HFFc6 (cell line): Measurements from ENCODE around the gene SPOCK1. TPM values are rescaled to one million over a fixed set of nuclear protein-coding genes. Genes with fewer than 3 reads are reported as not detected.

ENCODE experiments used
- DNase-seq: peaks from one replicate; pipeline ENCODE4 v3.0.0-alpha.2; 2018
- H3K27ac Mint-ChIP-seq: 2 replicates; pipeline ENCODE4 v1.8.0; 2020; ENCODE audit warnings: mild to moderate bottlenecking, mixed read lengths
- H3K27me3 Mint-ChIP-seq: 2 replicates; pipeline ENCODE4 v1.8.0; 2021; ENCODE audit warnings: mild to moderate bottlenecking, moderate library complexity, mixed read lengths; ENCODE audit not compliant: insufficient read depth
- H3K36me3 Mint-ChIP-seq: 2 replicates; pipeline ENCODE4 v1.8.0; 2021; ENCODE audit warnings: low read depth, mixed read lengths
- H3K4me1 Mint-ChIP-seq: 2 replicates; pipeline ENCODE4 v1.8.0; 2020; ENCODE audit warnings: low read depth, mixed read lengths
- H3K4me3 Mint-ChIP-seq: 2 replicates; pipeline ENCODE4 v1.8.0; 2020; ENCODE audit warnings: mild to moderate bottlenecking, moderate library complexity, mixed read lengths
- H3K9me3 Mint-ChIP-seq: 2 replicates; pipeline ENCODE4 v1.8.0; 2020; ENCODE audit warnings: mild to moderate bottlenecking, mixed read lengths
- CTCF ChIP-seq: fragments of 200-600 bp; sonication (generic); IDR thresholded peaks from 2 replicates; pipeline ENCODE4 v1.5.0; 2021; ENCODE audit warnings: antibody characterized with exemption, mild to moderate bottlenecking
- total RNA-seq, 6 experiments: library from RNA; stranded (reverse); fragmentation: NEBNext Ultra II Directional; extraction: Animal tissue kit (Norgen Biotek cat#: 25700); gene quantifications; 2 replicates in 1 of 6; 3 replicates in 5 of 6; pipeline ENCODE4 v1.2.3, GENCODE V29; 2021

SPOCK1 gene
- total RNA-seq, 6 experiments from 2014 or later, result 111 to 170 (median 125) TPM

GRCh38 chr5:137442660-137443059 is 56.5 kb downstream of the SPOCK1 start:
- Mint-ChIP-seq H3K36me3 (no peaks in the 10 kb centered on the region), H3K4me3 (no peak overlapping the region), H3K27me3 (no peaks in the 10 kb centered on the region), H3K27ac (no peak overlapping the region), H3K4me1 (no peaks in the 10 kb centered on the region), H3K9me3 (no peaks in the 10 kb centered on the region)
- TF ChIP-seq CTCF, result no peak
- DNase-seq, result no peak

- H3K9me3 Mint-ChIP-seq, result no peaks in the 10 kb centered on the region
- H3K4me1 Mint-ChIP-seq, result peaks cover 3% of the 10 kb centered on the region; the same call in 1 of the 2 replicates
- H3K36me3 Mint-ChIP-seq, result no peaks in the 10 kb centered on the region
- no peaks in the 10 kb centered on the region for H3K27me3 Mint-ChIP-seq
- no peak for DNase-seq
- H3K27ac Mint-ChIP-seq, result no peak overlapping the region
- TF ChIP-seq CTCF, result no peak
- no peak overlapping the region for H3K4me3 Mint-ChIP-seq
Measured at GRCh38 chr5:137441476-137441875, 57.6 kb downstream of the SPOCK1 start.

DNA sequence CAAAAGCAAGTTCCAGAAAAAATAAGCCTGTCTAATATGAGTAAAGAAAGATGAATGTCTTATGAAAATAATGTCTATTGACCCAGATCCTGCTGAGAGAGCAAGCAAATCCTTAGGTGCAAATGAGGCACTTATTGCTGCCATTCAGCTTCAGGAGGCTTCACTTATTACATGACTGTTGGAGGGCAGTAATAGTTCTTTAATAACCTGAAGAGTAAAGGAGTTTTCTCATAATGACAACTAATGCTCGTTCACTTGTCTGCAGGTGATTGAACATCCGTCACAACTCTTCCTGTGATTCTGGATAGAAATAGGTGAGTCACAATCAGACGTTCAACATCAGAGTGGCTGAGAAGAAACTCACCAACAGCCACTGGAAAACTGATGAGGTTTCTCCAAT is 58.3 kb downstream of the SPOCK1 start:
- Mint-ChIP-seq H3K4me3 (no peak overlapping the region), H3K36me3 (no peaks in the 10 kb centered on the region), H3K27me3 (no peaks in the 10 kb centered on the region), H3K9me3 (no peaks in the 10 kb centered on the region), H3K4me1 (peaks cover 6% of the 10 kb centered on the region; the same call in 1 of the 2 replicates), H3K27ac (no peak overlapping the region)
- TF ChIP-seq CTCF, result no peak
- no peak for DNase-seq

GRCh38 chr5:137439645-137440044 is 59.5 kb downstream of the SPOCK1 start:
- Mint-ChIP-seq H3K4me1 (peaks cover 6% of the 10 kb centered on the region; the same call in 1 of the 2 replicates), H3K27ac (no peak overlapping the region), H3K36me3 (no peaks in the 10 kb centered on the region), H3K27me3 (no peaks in the 10 kb centered on the region), H3K9me3 (no peaks in the 10 kb centered on the region), H3K4me3 (no peak overlapping the region)
- DNase-seq, result no peak
- TF ChIP-seq CTCF, result no peak

DNA sequence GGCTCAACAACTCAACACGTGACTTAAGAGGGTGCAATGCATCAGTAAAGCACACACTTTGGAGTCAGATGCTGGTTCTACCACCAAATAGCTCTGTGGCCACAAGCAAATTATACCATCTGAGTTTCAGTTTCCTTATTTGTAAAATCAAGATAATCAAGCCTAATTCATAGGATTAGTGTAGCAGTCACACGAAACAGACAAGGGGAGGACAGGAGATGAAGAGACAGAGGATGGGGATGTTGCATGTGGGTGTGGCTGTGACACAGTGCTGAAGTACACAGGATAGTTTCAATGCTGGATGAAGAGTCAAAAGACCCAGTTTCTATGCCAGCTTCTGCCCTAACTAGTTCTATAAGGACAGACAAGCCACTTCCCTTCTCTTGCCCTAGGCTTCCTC is 60.2 kb downstream of the SPOCK1 start:
- H3K4me3 Mint-ChIP-seq, result no peak overlapping the region
- H3K27ac Mint-ChIP-seq, result no peak overlapping the region
- no peaks in the 10 kb centered on the region for H3K36me3 Mint-ChIP-seq
- H3K9me3 Mint-ChIP-seq, result no peaks in the 10 kb centered on the region
- TF ChIP-seq CTCF, result no peak
- DNase-seq, result no peak
- H3K4me1 Mint-ChIP-seq, result peaks cover 6% of the 10 kb centered on the region; the same call in 1 of the 2 replicates
- no peaks in the 10 kb centered on the region for H3K27me3 Mint-ChIP-seq

DNA sequence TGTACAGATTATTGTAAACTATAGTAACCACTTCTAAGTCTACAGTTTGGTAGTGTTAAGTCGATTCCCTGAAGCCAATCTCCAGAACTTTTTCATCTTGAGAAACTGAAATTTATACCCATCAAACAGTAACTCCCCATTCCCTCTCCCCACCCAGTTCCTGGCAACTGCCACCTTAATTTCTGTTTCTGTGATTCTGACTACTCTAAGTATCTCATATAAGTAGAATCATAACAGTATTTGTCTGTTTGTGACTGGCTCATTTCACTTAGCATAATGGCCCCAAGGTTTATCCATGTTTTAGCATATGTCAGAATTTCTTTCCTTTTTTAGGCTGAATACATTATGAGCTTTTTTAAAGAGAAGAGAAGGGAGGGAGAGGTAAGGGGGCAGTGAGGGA is 61.4 kb downstream of the SPOCK1 start:
- Mint-ChIP-seq H3K27me3 (no peaks in the 10 kb centered on the region), H3K27ac (no peak overlapping the region), H3K9me3 (no peaks in the 10 kb centered on the region), H3K4me1 (peaks cover 6% of the 10 kb centered on the region; the same call in 1 of the 2 replicates), H3K4me3 (no peak overlapping the region), H3K36me3 (no peaks in the 10 kb centered on the region)
- DNase-seq, result no peak
- no peak for TF ChIP-seq CTCF
